HG02884 (cell line): ENCODE results near the gene ZNF774.
"Not testable (repeated sequence)": the region's sequence is repeated elsewhere in the genome, so short reads cannot be mapped to it uniquely, and the experiment has no call there.

Source experiments
- ATAC-seq: cut with Tn5 transposase; IDR thresholded peaks from one replicate; pipeline ENCODE4 v1.9.1; 2021; ENCODE audit warnings: mild to moderate bottlenecking, moderate library complexity; ENCODE audit not compliant: unreplicated experiment

Gene ZNF774

GRCh38 chr15:90388462-90389380 is 36.6 kb downstream of the ZNF774 start:
- peak; percentile 52 for ATAC-seq

DNA sequence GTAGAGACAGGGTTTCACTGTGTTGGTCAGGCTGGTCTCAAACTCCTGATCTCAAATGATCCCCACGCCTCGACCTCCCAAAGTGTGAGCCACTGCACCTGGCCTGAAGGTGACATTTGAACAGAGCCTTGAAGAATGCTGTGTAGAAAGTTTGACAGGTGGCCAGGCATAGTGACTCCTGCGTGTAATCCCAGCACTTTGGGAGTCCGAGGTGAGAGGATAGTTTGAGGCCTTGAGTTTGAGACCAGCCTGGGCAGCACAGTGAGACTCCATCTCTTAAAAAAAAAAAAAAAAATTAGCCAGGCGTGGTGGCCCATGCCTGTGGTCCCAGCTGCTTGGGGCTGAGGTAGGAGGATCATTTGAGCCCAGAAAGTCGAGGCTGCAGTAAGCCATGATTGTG is 37.4 kb downstream of the ZNF774 start:
- no peak for ATAC-seq

- no peak for ATAC-seq
These were observed 41.0 kb downstream of the ZNF774 start for GRCh38 chr15:90393040-90393439.

DNA sequence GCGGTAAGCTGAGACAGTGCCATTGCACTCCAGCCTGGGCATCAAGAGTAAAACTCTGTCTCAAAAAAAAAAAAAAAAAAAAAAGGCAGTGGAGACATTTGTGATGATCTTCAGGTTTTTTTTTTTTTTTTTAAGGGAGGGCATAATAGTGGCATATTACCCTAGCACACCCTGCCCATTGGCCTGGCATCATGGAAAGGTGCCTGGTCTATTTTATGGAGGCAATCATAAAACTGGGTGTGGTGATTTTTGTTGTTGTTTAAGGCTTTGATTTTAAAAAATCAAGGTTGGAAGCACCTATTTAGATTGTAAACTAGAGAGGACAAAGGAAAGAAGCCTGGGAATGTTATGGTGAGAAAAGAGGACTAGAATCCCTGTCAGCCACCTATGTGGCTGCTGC is 42.0 kb downstream of the ZNF774 start:
- no peak for ATAC-seq

- ATAC-seq, result no peak
These were observed 42.8 kb downstream of the ZNF774 start for GRCh38 chr15:90394748-90395442.

GRCh38 chr15:90396321-90396720 is 44.2 kb downstream of the ZNF774 start:
- ATAC-seq, result no peak

- ATAC-seq, result no peak
These were observed 48.1 kb downstream of the ZNF774 start for GRCh38 chr15:90400005-90400758.

DNA sequence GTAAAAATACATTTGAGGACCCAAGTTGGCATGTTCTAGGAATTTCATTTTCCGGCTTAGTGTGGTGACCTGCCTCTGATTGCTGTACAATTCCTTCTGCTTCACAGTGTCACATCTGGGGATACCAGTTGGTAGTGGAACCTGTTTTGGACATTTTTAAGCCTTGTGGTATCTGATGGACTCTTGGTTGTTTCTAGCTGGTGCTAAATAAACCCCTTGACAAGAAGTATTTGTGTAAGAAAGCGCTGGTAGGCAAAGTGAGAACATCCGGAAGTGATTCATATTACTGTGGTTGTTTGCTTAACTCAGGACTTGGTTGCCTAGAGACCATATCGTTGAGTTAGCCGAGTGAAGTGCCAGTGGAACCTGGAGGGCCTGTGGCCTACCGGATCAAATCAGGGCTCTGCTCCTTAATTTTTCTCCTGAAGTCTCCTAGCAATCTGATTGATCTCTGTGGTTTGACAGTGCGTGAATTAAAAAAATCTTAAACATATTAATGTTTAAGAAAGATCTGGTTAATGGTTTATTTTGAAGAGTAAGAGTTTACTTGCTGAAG is 48.8 kb downstream of the ZNF774 start:
- peak; percentile 97 for ATAC-seq

GRCh38 chr15:90401495-90401894 is 49.4 kb downstream of the ZNF774 start:
- no peak for ATAC-seq

DNA sequence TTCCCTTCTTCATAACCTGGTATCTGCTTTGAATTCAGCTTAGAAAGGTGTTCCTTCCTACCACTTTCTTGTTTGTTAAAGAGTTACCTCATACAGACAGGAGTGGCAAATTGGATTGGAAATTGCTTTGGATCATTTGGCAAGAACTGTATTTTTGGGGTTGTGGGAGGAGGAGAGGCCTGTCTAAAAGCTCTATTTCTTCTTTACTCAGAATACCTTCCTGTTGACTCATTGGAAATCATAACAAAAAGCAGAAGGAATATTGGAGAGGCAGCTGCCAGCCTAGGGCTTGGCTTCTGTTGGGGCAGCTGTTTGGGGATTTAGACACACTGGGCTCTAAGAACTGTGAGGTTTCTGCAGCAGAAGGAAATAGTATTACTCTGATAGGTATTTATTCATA is 50.1 kb downstream of the ZNF774 start:
- ATAC-seq, result no peak

DNA sequence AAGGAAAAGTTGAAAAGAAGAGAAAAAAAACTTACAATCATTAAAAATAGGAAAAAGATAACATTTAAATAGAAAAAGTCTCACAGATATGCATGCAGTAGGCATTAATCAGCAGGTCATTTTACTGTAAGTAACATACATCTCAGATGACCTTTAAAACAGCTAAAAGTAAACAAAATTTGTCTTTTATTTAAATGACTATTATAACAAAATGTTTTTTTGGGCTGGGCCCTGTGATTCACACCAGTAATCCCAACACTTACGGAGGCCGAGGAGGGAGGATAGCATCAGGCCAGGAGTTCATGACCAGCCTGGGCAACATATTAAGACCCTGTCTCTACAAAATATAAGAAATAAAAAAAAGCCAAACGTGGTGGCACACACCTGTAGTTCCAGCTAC is 50.7 kb downstream of the ZNF774 start:
- no peak for ATAC-seq

GRCh38 chr15:90405055-90405607 is 53.0 kb downstream of the ZNF774 start:
- no peak for ATAC-seq

DNA sequence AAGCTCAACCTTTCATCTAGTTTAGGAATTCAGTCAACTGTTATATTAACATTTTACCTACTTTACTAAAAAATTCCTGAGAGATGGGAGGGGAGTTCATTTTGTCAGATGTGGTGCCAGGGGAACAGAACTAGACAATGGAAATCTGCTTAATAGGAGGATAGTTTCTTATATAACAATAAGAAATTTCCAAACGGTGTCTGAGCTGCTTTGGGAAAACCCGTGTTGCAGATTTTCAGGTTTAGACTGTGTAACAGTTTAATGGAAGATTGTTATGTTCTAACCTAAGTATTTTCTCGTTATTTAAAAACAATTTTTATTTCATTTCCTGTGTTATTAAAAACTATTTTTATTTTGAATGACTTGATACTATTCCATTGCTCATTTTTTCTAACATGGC is 55.3 kb downstream of the ZNF774 start:
- ATAC-seq, result no peak

DNA sequence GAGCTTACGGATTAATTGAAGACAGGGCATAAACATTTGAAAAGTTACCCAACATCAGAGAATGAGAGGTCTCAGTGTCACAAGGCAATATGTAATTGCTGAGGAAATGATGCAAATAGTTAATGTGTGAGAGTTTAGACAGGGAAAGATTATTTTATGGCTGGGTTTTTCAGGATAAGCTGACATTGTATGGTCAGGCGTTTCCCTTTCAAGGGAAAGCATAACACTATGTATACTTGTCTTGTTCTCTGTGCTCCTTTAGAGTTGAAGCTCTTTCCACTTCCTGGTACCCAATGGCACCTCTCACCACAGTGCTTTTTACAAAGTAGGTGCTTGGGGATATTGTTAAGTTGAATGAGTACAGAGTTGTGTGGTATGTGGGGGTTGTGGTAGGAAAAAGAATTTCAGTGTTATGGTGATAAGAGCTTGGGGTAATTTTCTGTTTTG is 55.8 kb downstream of the ZNF774 start:
- ATAC-seq, result no peak

DNA sequence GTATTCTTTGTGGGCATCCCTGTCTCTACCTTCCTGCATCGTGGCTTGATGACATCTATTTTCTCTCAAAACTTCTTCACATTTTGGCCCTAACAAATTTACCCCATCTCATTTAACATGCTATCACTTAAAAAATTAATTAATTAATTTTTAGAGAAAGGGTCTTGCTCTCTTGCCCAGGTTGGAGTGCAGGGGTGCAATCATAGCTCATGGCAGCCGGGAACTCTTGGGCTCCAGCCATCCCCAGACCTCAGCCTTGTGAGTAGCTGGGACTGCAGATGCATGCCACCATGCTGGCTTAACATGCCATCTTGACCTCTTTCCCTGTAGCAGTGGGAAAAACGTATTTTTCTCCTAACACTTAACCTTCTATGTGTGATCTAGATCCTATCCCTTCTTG is 56.6 kb downstream of the ZNF774 start:
- ATAC-seq, result no peak

DNA sequence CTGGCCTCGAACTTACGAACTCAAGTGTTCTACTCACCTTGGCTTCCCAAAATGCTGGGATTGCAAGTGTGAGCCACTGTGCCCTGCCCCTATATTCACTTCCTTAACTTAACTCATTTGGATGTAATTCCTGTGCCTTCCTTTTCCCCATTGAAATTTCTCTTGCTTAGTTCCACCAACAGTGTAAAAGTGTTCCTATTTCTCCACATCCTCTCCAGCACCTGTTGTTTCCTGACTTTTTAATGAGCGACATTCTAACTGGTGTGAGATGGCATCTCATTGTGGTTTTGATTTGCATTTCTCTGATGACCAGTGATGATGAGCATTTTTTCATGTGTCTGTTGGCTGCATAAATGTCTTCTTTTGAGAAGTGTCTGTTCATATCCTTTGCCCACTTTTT is 57.5 kb downstream of the ZNF774 start:
- not testable (repeated sequence) for ATAC-seq

- not testable (repeated sequence) for ATAC-seq
These were observed 58.2 kb downstream of the ZNF774 start for GRCh38 chr15:90410316-90410715.

- no peak for ATAC-seq
These were observed 59.1 kb downstream of the ZNF774 start for GRCh38 chr15:90411176-90411575.
